Natural killer cell (primary cell): ENCODE measurements around the gene NUDT10. TPM values are rescaled to one million over a fixed set of nuclear protein-coding genes. Genes with fewer than 3 reads are reported as not detected.

ENCODE experiments used
- total RNA-seq, 4 donors: library from RNA; stranded (reverse); fragments of 120-200 nt in 1 of 4; gene quantifications; one replicate each; pipeline versions ENCODE4 v1.2.3 to v1.2.4, GENCODE V29; 2013 to 2022

NUDT10 gene
- total RNA-seq, 3 donors from 2014 or later (not counting 1 experiment from before 2014, with no cell fraction given): 0.40 to 0.61 TPM; not detected in 1

Other genes starting within 250 kb of the NUDT10 start
- 1 to 10 TPM; 2.7 to 3.1 (median 2.8) TPM for gene NUDT11, start 163.8 kb downstream of the NUDT10 start, total RNA-seq